IMR-90 (cell line): ENCODE results near the gene FRMD3. TPM values are rescaled to one million over a fixed set of nuclear protein-coding genes. Genes with fewer than 3 reads are reported as not detected.

Experiments
- ATAC-seq: fragments of 200-7000 bp; cut with Tn5 transposase; 2 replicates; pipeline ENCODE4 v1.9.1; 2020; ENCODE audit warnings: low read depth, mild to moderate bottlenecking, moderate library complexity
- BruUV-seq: library from RNA; stranded (reverse); fragments of 400-500 nt; replicated peaks from 2 replicates; lab custom pipeline; 2021; lab: Mats Ljungman, UMichigan
- CTCF ChIA-PET: fragments of 300-600 bp; formaldehyde crosslinking; extraction: SDS; loops from one replicate; lab custom pipeline; 2021; ENCODE audit warnings: antibody characterized with exemption; lab: Yijun Ruan, JAX
- POLR2A ChIA-PET: fragments of 300-600 bp; sonication (Branson Sonifier 250); formaldehyde crosslinking; loops from one replicate; lab custom pipeline; 2022; ENCODE audit warnings: antibody characterized with exemption; ENCODE audit not compliant: unreplicated experiment; lab: Charles Lee
- DNase-seq: peaks from one replicate; pipeline ENCODE4 v3.0.0; 2013
- H2AFZ ChIP-seq: replicated peaks from 2 replicates; pipeline ENCODE3; 2013; ENCODE audit warnings: low read length, mild to moderate bottlenecking; ENCODE audit not compliant: poor library complexity
- H2AK5ac ChIP-seq: 2 replicates; pipeline ENCODE4 v1.6.1; 2013; ENCODE audit warnings: low read depth, low read length, inconsistent platforms
- H2AK9ac ChIP-seq: replicated peaks from 2 replicates; pipeline ENCODE3; 2013; ENCODE audit warnings: mild to moderate bottlenecking, low read depth, low read length, moderate library complexity; ENCODE audit not compliant: poor library complexity
- H2BK120ac ChIP-seq: 2 replicates; pipeline ENCODE4 v1.6.1; 2013; ENCODE audit warnings: low read depth, low read length, inconsistent platforms
- H2BK15ac ChIP-seq: 3 replicates; pipeline ENCODE4 v1.6.1; 2013; ENCODE audit warnings: low read depth, low read length, inconsistent platforms
- H2BK20ac ChIP-seq: 2 replicates; pipeline ENCODE4 v1.6.1; 2013; ENCODE audit warnings: low read depth, mild to moderate bottlenecking, inconsistent platforms, low read length, moderate library complexity
- H2BK5ac ChIP-seq: 2 replicates; pipeline ENCODE4 v1.6.1; 2013; ENCODE audit warnings: mild to moderate bottlenecking, low read depth, low read length, inconsistent platforms; ENCODE audit not compliant: poor library complexity, severe bottlenecking
- H3K14ac ChIP-seq: replicated peaks from 2 replicates; pipeline ENCODE4 v1.6.1; 2013; ENCODE audit warnings: low read depth, low read length, inconsistent platforms
- H3K18ac ChIP-seq: 2 replicates; pipeline ENCODE4 v1.6.1; 2013; ENCODE audit warnings: low read depth, low read length, control low read depth
- H3K23ac ChIP-seq: 2 replicates; pipeline ENCODE4 v1.6.1; 2013; ENCODE audit warnings: low read depth, low read length, inconsistent platforms
- H3K27ac ChIP-seq: 2 replicates; pipeline ENCODE4 v1.5.1; 2013; ENCODE audit warnings: mild to moderate bottlenecking, control low read depth, low read length; ENCODE audit not compliant: insufficient read depth
- H3K27me3 ChIP-seq: 2 replicates; pipeline ENCODE4 v1.6.1; 2013; ENCODE audit warnings: low read length; ENCODE audit not compliant: control insufficient read depth, insufficient read depth
- H3K36me3 ChIP-seq: 2 replicates; pipeline ENCODE4 v1.6.1; 2013; ENCODE audit warnings: low read length, mixed read lengths; ENCODE audit not compliant: control insufficient read depth, insufficient read depth
- H3K4ac ChIP-seq: 2 replicates; pipeline ENCODE4 v1.6.1; 2013; ENCODE audit warnings: low read depth, low read length, inconsistent platforms
- H3K4me1 ChIP-seq: 2 replicates; pipeline ENCODE4 v1.6.1; 2013; ENCODE audit warnings: low read length, mixed read lengths; ENCODE audit not compliant: control insufficient read depth, insufficient read depth
- H3K4me2 ChIP-seq: 2 replicates; pipeline ENCODE4 v1.6.1; 2013; ENCODE audit warnings: low read depth, mild to moderate bottlenecking, control low read depth, low read length, moderate library complexity
- H3K4me3 ChIP-seq: 2 replicates; pipeline ENCODE4 v1.5.1; 2013; ENCODE audit warnings: low read depth, mild to moderate bottlenecking, control low read depth, low read length, moderate library complexity; ENCODE audit not compliant: insufficient read depth
- H3K56ac ChIP-seq: 2 replicates; pipeline ENCODE4 v1.6.1; 2013; ENCODE audit warnings: low read length, inconsistent platforms; ENCODE audit not compliant: insufficient read depth; ENCODE audit errors: extremely low read depth
- H3K79me1 ChIP-seq, 2 experiments: 2 replicates each; pipeline ENCODE4 v1.6.1; 2013; ENCODE audit warnings: low read length in 2 of 2, inconsistent platforms in 1 of 2, low read depth in 1 of 2
- H3K9ac ChIP-seq: 2 replicates; pipeline ENCODE4 v1.6.1; 2013; ENCODE audit warnings: low read depth, low read length, control low read depth
- H3K9me1 ChIP-seq: 2 replicates; pipeline ENCODE4 v1.6.1; 2013; ENCODE audit warnings: low read length, inconsistent platforms; ENCODE audit not compliant: insufficient read depth
- H3K9me3 ChIP-seq: 2 replicates; pipeline ENCODE4 v1.6.1; 2013; ENCODE audit warnings: low read length; ENCODE audit not compliant: control insufficient read depth, insufficient read depth
- H4K20me1 ChIP-seq: 2 replicates; pipeline ENCODE4 v1.6.1; 2013; ENCODE audit warnings: low read length, inconsistent platforms; ENCODE audit not compliant: insufficient read depth
- H4K5ac ChIP-seq: 2 replicates; pipeline ENCODE4 v1.6.1; 2013; ENCODE audit warnings: mild to moderate bottlenecking, low read depth, low read length, control low read depth
- H4K8ac ChIP-seq, 2 experiments: 2 replicates each; pipeline ENCODE4 v1.6.1; 2013; ENCODE audit warnings: low read depth in 2 of 2, low read length in 2 of 2, control low read depth in 1 of 2, inconsistent platforms in 1 of 2
- H4K91ac ChIP-seq: 2 replicates; pipeline ENCODE4 v1.6.1; 2013; ENCODE audit warnings: low read depth, low read length, inconsistent platforms; ENCODE audit not compliant: insufficient read depth
- BHLHE40 ChIP-seq: fragments of 150-350 bp; IDR thresholded peaks from 2 replicates; pipeline ENCODE4 v1.6.1; 2016; ENCODE audit warnings: mild to moderate bottlenecking, low read depth, low read length
- CEBPB ChIP-seq: IDR thresholded peaks from 2 replicates; pipeline ENCODE4 v1.6.1; 2012; ENCODE audit warnings: low read depth, low read length, improper control_type of control experiment
- CHD1 ChIP-seq: IDR thresholded peaks from 2 replicates; pipeline ENCODE4 v1.6.1; 2012; ENCODE audit warnings: low read depth, low read length, improper control_type of control experiment
- CTCF ChIP-seq: conservative IDR thresholded peaks from 2 replicates; pipeline ENCODE4 v1.5.1; 2012; ENCODE audit warnings: mild to moderate bottlenecking, low read depth, low read length, improper control_type of control experiment
- ELK1 ChIP-seq: fragments of 150-350 bp; IDR thresholded peaks from 2 replicates; pipeline ENCODE4 v1.6.1; 2016; ENCODE audit warnings: low read depth, mild to moderate bottlenecking, low read length, moderate library complexity, borderline replicate concordance
- MAFK ChIP-seq: IDR thresholded peaks from 2 replicates; pipeline ENCODE4 v1.6.1; 2012; ENCODE audit warnings: low read depth, low read length, improper control_type of control experiment
- MAZ ChIP-seq: IDR thresholded peaks from 2 replicates; pipeline ENCODE4 v1.6.1; 2012; ENCODE audit warnings: low read depth, mild to moderate bottlenecking, low read length, improper control_type of control experiment, moderate library complexity, borderline replicate concordance
- MXI1 ChIP-seq: IDR thresholded peaks from 2 replicates; pipeline ENCODE4 v1.6.1; 2012; ENCODE audit warnings: low read depth, mild to moderate bottlenecking, low read length, moderate library complexity, borderline replicate concordance
- NFE2L2 ChIP-seq: fragments of 150-350 bp; IDR thresholded peaks from 2 replicates; pipeline ENCODE4 v1.6.1; 2016; ENCODE audit warnings: low read depth, mild to moderate bottlenecking, low read length
- POLR2A ChIP-seq: IDR thresholded peaks from 2 replicates; pipeline ENCODE4 v1.6.1; 2012; ENCODE audit warnings: mild to moderate bottlenecking, low read depth, low read length
- RAD21 ChIP-seq: IDR thresholded peaks from 2 replicates; pipeline ENCODE4 v1.6.1; 2012; ENCODE audit warnings: low read length, improper control_type of control experiment
- RCOR1 ChIP-seq: IDR thresholded peaks from 2 replicates; pipeline ENCODE4 v1.6.1; 2012; ENCODE audit warnings: mild to moderate bottlenecking, low read length, improper control_type of control experiment; ENCODE audit not compliant: insufficient replicate concordance
- SMC3 ChIP-seq: fragments of 150-350 bp; IDR thresholded peaks from 2 replicates; pipeline ENCODE4 v1.6.1; 2016; ENCODE audit warnings: low read depth, mild to moderate bottlenecking, antibody characterized with exemption, low read length, moderate library complexity
- USF2 ChIP-seq: fragments of 150-350 bp; IDR thresholded peaks from 2 replicates; pipeline ENCODE4 v1.6.1; 2017; ENCODE audit warnings: mild to moderate bottlenecking, antibody characterized with exemption, low read length, low read depth
- WGBS, 2 experiments: methylation state at CpG; one replicate each; pipeline versions ENCODE4 v1.1.5 to v1.1.7; 2013; ENCODE audit warnings: missing lambda C conversion rate in 2 of 2; ENCODE audit not compliant: insufficient read length in 1 of 2; ENCODE audit errors: extremely low coverage in 2 of 2; 5-methylcytosine and 5-hydroxymethylcytosine counted together
- dilution Hi-C: fragments of 300-500 bp; cut with HindIII; formaldehyde crosslinking; loops from one replicate; pipeline ENCODE4 v1.14.3; 2018; ENCODE audit warnings: low sequenced_read_pairs; ENCODE audit not compliant: unreplicated experiment
- in situ Hi-C: fragments of 300-500 bp; cut with MboI; formaldehyde crosslinking; loops from 3 replicates; pipeline ENCODE4 v1.14.3; 2019; ENCODE audit warnings: low sequenced_read_pairs, inconsistent platforms, mixed read lengths
- intact Hi-C: fragments of 100-400 bp; cut with micrococcal nuclease; formaldehyde crosslinking; loops from 2 replicates; pipeline ENCODE4 v1.10.0; 2022
- polyA plus RNA-seq, 3 experiments: library from polyadenylated mRNA; depleted of rRNA; stranded (reverse); fragments of >200 nt; gene quantifications; 2 replicates each; pipeline ENCODE4 v1.2.3, GENCODE V29; 2012; ENCODE audit warnings: low replicate concordance in 1 of 3
- total RNA-seq: library from RNA; depleted of rRNA; stranded (reverse); fragments of >200 nt; gene quantifications from 2 replicates; pipeline ENCODE4 v1.2.3, GENCODE V29; 2012

The FRMD3 gene
- total and polyA plus RNA-seq, 2 of the 4 experiments (the other 2 are of a cell fraction) = 0.02 to 0.18 TPM

- WGBS, 2 experiments = 20% methylated on average over 2 of the region's 3 CpGs; no CpG with 5 or more reads in 1 of the 2 experiments
- POLR2A ChIA-PET = no interaction called here
- no peak overlapping the region for H2BK20ac ChIP-seq
- no peak overlapping the region for H3K4me2 ChIP-seq
- H3K9me3 ChIP-seq = peaks cover 2% of the 10 kb centered on the region; the same call in 1 of the 2 replicates
- no peak overlapping the region for H2BK120ac ChIP-seq
- H4K20me1 ChIP-seq = no peaks in the 10 kb centered on the region
- H3K14ac ChIP-seq = no peak overlapping the region
- H3K56ac ChIP-seq = no peak overlapping the region
- no peak overlapping the region for H3K9ac ChIP-seq
- no peaks in the 10 kb centered on the region for H3K4me1 ChIP-seq
- no peak overlapping the region for H3K4ac ChIP-seq
- H3K18ac ChIP-seq = no peak overlapping the region
- no peaks in the 10 kb centered on the region for H3K27me3 ChIP-seq
- in situ Hi-C loops = no loop called here
- TF ChIP-seq ELK1 (no peak), POLR2A (no peak), MXI1 (no peak), BHLHE40 (no peak), MAZ (no peak), RAD21 (no peak), USF2 (no peak), SMC3 (no peak), RCOR1 (no peak), CHD1 (no peak), NFE2L2 (no peak), CEBPB (no peak), MAFK (no peak), CTCF (no peak)
- H2AK9ac ChIP-seq = no peak overlapping the region
- no peak overlapping the region for H2AK5ac ChIP-seq
- no peak overlapping the region for H3K27ac ChIP-seq
- H2BK15ac ChIP-seq = no peak overlapping the region
- intact Hi-C loops = no loop called here
- ATAC-seq (no peak), DNase-seq (no peak)
- H4K91ac ChIP-seq = no peak overlapping the region
- H4K8ac ChIP-seq = no peak overlapping the region
- CTCF ChIA-PET = no interaction called here
- no peak overlapping the region for H4K5ac ChIP-seq
- H2BK5ac ChIP-seq = no peak overlapping the region
- H3K23ac ChIP-seq = no peak overlapping the region
- no peak overlapping the region for H2AFZ ChIP-seq
- no peaks in the 10 kb centered on the region for H3K36me3 ChIP-seq
- dilution Hi-C loops = no loop called here
- H3K79me1 ChIP-seq = no peaks in the 10 kb centered on the region
- BruUV-seq = no TSS peak
- H3K4me3 ChIP-seq = no peak overlapping the region
- no peaks in the 10 kb centered on the region for H3K9me1 ChIP-seq
Observed at GRCh38 chr9:83429229-83429628, 109.0 kb downstream of the FRMD3 start.
